ENCODE results near the gene MICOS13. TPM values are rescaled to one million over a fixed set of nuclear protein-coding genes. Genes with fewer than 3 reads are reported as not detected.

The MICOS13 gene
- total RNA-seq, 1 donor, result 21.0 TPM

DNA sequence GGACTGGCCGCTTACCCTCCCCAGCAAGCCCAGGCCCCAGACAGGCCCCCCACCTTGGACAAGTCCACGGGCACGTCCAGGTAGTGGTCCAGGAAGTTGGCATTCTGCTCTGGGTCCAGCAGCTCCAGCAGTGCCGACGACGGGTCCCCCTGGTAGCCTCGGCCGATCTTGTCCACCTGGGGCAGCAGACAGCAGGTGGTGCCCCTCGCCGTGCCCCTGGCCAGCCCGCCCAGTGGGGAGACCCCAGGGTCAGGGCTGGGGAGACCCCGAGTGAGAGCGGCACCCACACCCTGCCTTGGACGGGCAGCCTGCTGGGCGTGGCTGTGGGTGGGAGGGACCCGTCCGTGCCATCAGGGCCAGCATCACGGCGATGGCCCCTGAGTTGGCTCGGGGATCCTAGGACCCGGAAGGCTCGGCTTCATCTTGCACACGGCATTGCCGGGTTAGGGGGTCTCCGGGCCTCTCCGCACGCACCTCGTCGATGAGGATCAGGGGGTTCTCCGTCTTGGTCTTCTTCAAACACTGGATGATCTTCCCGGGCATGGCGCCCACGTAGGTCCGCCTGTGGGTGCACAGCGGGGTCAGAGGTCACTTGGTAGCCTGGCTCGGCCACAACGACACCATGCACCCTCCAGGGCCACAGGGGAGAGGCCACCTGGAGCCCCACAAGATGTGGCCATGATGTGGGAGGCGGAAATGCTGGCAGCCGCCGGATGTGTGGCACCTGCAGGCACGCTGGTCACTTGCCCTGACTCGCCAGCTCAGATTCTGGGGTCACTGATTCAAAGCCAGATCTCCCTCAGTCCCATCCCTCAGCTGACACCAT, 16.1 kb upstream of the MICOS13 start:
- Histone ChIP-seq H3K36me3 (ENCODE audit: insufficient read depth, low read length) (peaks cover 82% of the 10 kb centered on the region), H3K4me1 (ENCODE audit: insufficient read depth, low read length) (peaks cover 7% of the 10 kb centered on the region), H2AFZ (ENCODE audit: low read length) (no peak overlapping the region), H3K79me2 (ENCODE audit: insufficient read depth, low read length) (peaks cover 66% of the 10 kb centered on the region), H3K27ac (ENCODE audit: low read depth, low read length) (no peak overlapping the region), H3K27me3 (ENCODE audit: insufficient read depth, low read length) (no peaks in the 10 kb centered on the region), H3K4me3 (ENCODE audit: insufficient read depth, low read length) (no peak overlapping the region), H3K9me3 (ENCODE audit: low read depth, low read length) (no peaks in the 10 kb centered on the region), H4K20me1 (ENCODE audit: insufficient read depth, low read length) (peaks cover 59% of the 10 kb centered on the region), H3K4me2 (ENCODE audit: insufficient read depth, low read length) (no peak overlapping the region)
- peak; percentile 74 for DNase-seq (ENCODE audit: insufficient read length, low spot score, missing footprints)
- TF ChIP-seq, protein P1, sequence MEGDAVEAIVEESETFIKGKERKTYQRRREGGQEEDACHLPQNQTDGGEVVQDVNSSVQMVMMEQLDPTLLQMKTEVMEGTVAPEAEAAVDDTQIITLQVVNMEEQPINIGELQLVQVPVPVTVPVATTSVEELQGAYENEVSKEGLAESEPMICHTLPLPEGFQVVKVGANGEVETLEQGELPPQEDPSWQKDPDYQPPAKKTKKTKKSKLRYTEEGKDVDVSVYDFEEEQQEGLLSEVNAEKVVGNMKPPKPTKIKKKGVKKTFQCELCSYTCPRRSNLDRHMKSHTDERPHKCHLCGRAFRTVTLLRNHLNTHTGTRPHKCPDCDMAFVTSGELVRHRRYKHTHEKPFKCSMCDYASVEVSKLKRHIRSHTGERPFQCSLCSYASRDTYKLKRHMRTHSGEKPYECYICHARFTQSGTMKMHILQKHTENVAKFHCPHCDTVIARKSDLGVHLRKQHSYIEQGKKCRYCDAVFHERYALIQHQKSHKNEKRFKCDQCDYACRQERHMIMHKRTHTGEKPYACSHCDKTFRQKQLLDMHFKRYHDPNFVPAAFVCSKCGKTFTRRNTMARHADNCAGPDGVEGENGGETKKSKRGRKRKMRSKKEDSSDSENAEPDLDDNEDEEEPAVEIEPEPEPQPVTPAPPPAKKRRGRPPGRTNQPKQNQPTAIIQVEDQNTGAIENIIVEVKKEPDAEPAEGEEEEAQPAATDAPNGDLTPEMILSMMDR (IDR thresholded peaks at IDR 0.05; ENCODE audit: extremely low read depth, low read depth, low read length), result no peak

DNA sequence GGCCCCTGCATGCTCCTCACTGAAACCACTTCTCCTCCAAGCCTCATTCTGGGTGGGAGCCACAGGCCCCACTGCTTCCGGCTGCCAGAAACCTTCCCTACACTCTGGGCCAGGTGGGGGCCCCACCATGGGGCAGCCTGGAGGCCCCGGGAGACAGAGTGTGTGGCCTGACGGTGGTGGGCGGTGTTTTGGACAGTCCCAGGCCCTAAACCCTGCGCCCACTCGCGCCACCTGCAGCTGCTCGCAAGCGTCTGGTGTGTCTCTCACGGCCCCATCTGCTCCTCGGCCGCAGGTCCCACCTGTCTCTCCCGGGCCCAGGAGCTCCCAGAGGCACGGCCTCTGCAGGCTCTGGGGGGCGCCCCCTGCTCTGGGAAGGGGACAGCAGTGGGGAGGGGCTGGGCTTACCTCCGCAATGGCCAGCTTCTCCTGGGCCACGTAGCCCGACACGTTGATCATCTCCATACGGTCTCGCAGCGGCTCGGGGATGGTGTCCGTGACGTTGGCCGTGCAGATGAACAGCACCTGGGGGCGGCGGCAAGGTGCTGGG, 15.4 kb upstream of the MICOS13 start:
- Histone ChIP-seq H3K27ac (ENCODE audit: low read depth, low read length) (no peak overlapping the region), H3K4me2 (ENCODE audit: insufficient read depth, low read length) (no peak overlapping the region), H3K27me3 (ENCODE audit: insufficient read depth, low read length) (no peaks in the 10 kb centered on the region), H4K20me1 (ENCODE audit: insufficient read depth, low read length) (peaks cover 66% of the 10 kb centered on the region), H3K9me3 (ENCODE audit: low read depth, low read length) (no peaks in the 10 kb centered on the region), H3K36me3 (ENCODE audit: insufficient read depth, low read length) (peaks cover 80% of the 10 kb centered on the region), H2AFZ (ENCODE audit: low read length) (no peak overlapping the region), H3K4me1 (ENCODE audit: insufficient read depth, low read length) (peaks cover 9% of the 10 kb centered on the region), H3K4me3 (ENCODE audit: insufficient read depth, low read length) (no peak overlapping the region), H3K79me2 (ENCODE audit: insufficient read depth, low read length) (peaks cover 72% of the 10 kb centered on the region)
- TF ChIP-seq, protein P1 (IDR thresholded peaks at IDR 0.05; ENCODE audit: extremely low read depth, low read depth, low read length), result no peak
- peak; percentile 75 for DNase-seq (ENCODE audit: insufficient read length, low spot score, missing footprints)

DNA sequence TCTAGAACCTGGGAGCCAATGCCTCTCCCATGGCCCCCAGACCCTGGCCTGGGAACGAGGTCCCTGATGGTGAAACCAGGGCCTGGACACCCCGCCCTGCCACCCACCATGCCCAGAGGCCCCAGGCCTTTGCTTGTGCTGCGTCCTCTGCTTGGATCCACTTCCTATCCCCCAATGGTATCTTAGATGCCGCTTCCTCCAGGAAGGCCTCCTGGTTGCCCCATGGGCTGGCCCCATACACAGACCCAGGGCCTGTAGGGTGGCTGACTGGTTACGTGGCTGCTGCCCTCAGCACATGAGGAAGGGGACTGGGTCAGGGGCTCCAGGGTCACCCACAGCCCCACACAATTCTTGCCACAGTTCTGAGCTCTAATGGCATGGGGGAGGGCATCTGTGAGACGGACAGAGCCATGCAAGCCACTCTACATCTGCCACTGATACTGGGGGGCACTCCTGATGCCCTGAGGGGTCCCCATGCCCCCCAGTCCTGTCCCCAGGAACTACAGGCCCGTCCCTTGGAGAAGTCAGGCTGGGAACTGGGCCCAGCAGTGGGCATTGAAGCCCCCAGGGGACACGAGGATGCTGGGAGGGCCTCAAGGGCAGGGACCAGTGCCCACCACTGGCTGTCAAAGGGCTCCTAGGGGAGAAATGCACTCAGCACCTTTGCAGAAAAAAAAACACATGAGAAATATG, 14.8 kb upstream of the MICOS13 start:
- Histone ChIP-seq H3K27me3 (ENCODE audit: insufficient read depth, low read length) (no peaks in the 10 kb centered on the region), H3K27ac (ENCODE audit: low read depth, low read length) (no peak overlapping the region), H3K9me3 (ENCODE audit: low read depth, low read length) (no peaks in the 10 kb centered on the region), H4K20me1 (ENCODE audit: insufficient read depth, low read length) (peaks cover 72% of the 10 kb centered on the region), H3K79me2 (ENCODE audit: insufficient read depth, low read length) (peaks cover 73% of the 10 kb centered on the region), H3K4me3 (ENCODE audit: insufficient read depth, low read length) (no peak overlapping the region), H3K36me3 (ENCODE audit: insufficient read depth, low read length) (peaks cover 75% of the 10 kb centered on the region), H2AFZ (ENCODE audit: low read length) (no peak overlapping the region), H3K4me2 (ENCODE audit: insufficient read depth, low read length) (no peak overlapping the region), H3K4me1 (ENCODE audit: insufficient read depth, low read length) (peaks cover 9% of the 10 kb centered on the region)
- TF ChIP-seq, protein P1 (IDR thresholded peaks at IDR 0.05; ENCODE audit: extremely low read depth, low read depth, low read length), result no peak
- peak; percentile 73 for DNase-seq (ENCODE audit: insufficient read length, low spot score, missing footprints)

All from osteoblast (primary cell).